HG02870 (cell line): ENCODE data around the gene LTBP1.
"Not testable (repeated sequence)": the region's sequence is repeated elsewhere in the genome, so short reads cannot be mapped to it uniquely, and the experiment has no call there.

Source experiments
- ATAC-seq: cut with Tn5 transposase; IDR thresholded peaks from one replicate; pipeline ENCODE4 v1.9.1; 2021; ENCODE audit warnings: mild to moderate bottlenecking, moderate library complexity; ENCODE audit not compliant: unreplicated experiment

Gene LTBP1

GRCh38 chr2:33363325-33364298, 416.9 kb downstream of the LTBP1 start:
- no peak for ATAC-seq

GRCh38 chr2:33365264-33365970, 418.7 kb downstream of the LTBP1 start:
- ATAC-seq: no peak

- ATAC-seq: no peak
These were observed 419.7 kb downstream of the LTBP1 start for GRCh38 chr2:33366473-33366872.

GRCh38 chr2:33368524-33368923, 421.8 kb downstream of the LTBP1 start:
- ATAC-seq: not testable (repeated sequence)

- no peak for ATAC-seq
These were observed 422.4 kb downstream of the LTBP1 start for GRCh38 chr2:33369191-33369590.

- no peak for ATAC-seq
These were observed 424.0 kb downstream of the LTBP1 start for GRCh38 chr2:33370636-33371265.

- ATAC-seq: no peak
These were observed 424.7 kb downstream of the LTBP1 start for GRCh38 chr2:33371304-33372090.

GRCh38 chr2:33372940-33373553, 426.3 kb downstream of the LTBP1 start:
- no peak for ATAC-seq

- ATAC-seq: no peak
These were observed 427.2 kb downstream of the LTBP1 start for GRCh38 chr2:33373986-33374385.

GRCh38 chr2:33375054-33375453, 428.3 kb downstream of the LTBP1 start:
- ATAC-seq: no peak

GRCh38 chr2:33377048-33377447, 430.3 kb downstream of the LTBP1 start:
- ATAC-seq: no peak

GRCh38 chr2:33378556-33379210, 431.9 kb downstream of the LTBP1 start:
- no peak for ATAC-seq

- no peak for ATAC-seq
These were observed 433.4 kb downstream of the LTBP1 start for GRCh38 chr2:33380001-33380609.

- ATAC-seq: no peak
These were observed 434.0 kb downstream of the LTBP1 start for GRCh38 chr2:33380719-33381118.

GRCh38 chr2:33381301-33381858, 434.6 kb downstream of the LTBP1 start:
- no peak for ATAC-seq

GRCh38 chr2:33383855-33384598, 437.3 kb downstream of the LTBP1 start:
- ATAC-seq: no peak

GRCh38 chr2:33384599-33384961, 437.8 kb downstream of the LTBP1 start:
- no peak for ATAC-seq

GRCh38 chr2:33388996-33389395, 442.2 kb downstream of the LTBP1 start:
- no peak for ATAC-seq
